HepG2 (cell line): ENCODE measurements around the gene DTYMK. TPM values are rescaled to one million over a fixed set of nuclear protein-coding genes. Genes with fewer than 3 reads are reported as not detected.

Experiments used
- CCDC6 ChIP-seq: sonication (generic); formaldehyde crosslinking; IDR thresholded peaks from 2 replicates; pipeline ENCODE4 v1.8.1; 2022; ENCODE audit warnings: mild to moderate bottlenecking, missing genetic modification reagents, moderate library complexity
- FOSL1 ChIP-seq: sonication (generic); formaldehyde crosslinking; IDR thresholded peaks from 2 replicates; pipeline ENCODE4 v1.9.0; 2021; ENCODE audit warnings: missing genetic modification reagents, borderline replicate concordance
- HIVEP1 ChIP-seq: sonication (generic); formaldehyde crosslinking; IDR thresholded peaks from 2 replicates; pipeline ENCODE4 v1.4.0; 2020; ENCODE audit warnings: mild to moderate bottlenecking, missing genetic modification reagents
- IKZF5 ChIP-seq: IDR thresholded peaks from 2 replicates; pipeline ENCODE4 v1.6.1; 2018; ENCODE audit warnings: missing genetic modification reagents, mild to moderate bottlenecking, missing compliant biosample characterization
- MLXIP ChIP-seq: sonication (generic); formaldehyde crosslinking; IDR thresholded peaks from 2 replicates; pipeline ENCODE4 v1.9.0; 2021; ENCODE audit warnings: missing genetic modification reagents, borderline replicate concordance
- MTF2 ChIP-seq: sonication (generic); formaldehyde crosslinking; IDR thresholded peaks from 2 replicates; pipeline ENCODE4 v1.5.0; 2020; ENCODE audit warnings: missing genetic modification reagents, borderline replicate concordance
- MXI1 ChIP-seq: IDR thresholded peaks from 3 replicates; pipeline ENCODE4 v1.6.1; 2012; ENCODE audit warnings: low read depth, low read length, inconsistent platforms, borderline replicate concordance
- PPARG ChIP-seq: conservative IDR thresholded peaks from 2 replicates; pipeline ENCODE4 v1.6.1; 2016; ENCODE audit warnings: missing biosample characterization, missing genetic modification reagents
- REST ChIP-seq, 2 experiments: IDR thresholded peaks; 2 replicates each; pipeline ENCODE4 v1.6.1; 2011 to 2012; ENCODE audit warnings: low read length in 2 of 2, borderline replicate concordance in 1 of 2, low read depth in 1 of 2, mild to moderate bottlenecking in 1 of 2, moderate library complexity in 1 of 2
- SIX1 ChIP-seq: sonication (generic); formaldehyde crosslinking; IDR thresholded peaks from 2 replicates; pipeline ENCODE4 v1.4.0; 2020; ENCODE audit warnings: missing genetic modification reagents, borderline replicate concordance
- SNAI1 ChIP-seq: sonication (generic); formaldehyde crosslinking; IDR thresholded peaks from 2 replicates; pipeline ENCODE4 v1.5.0; 2020; ENCODE audit warnings: mild to moderate bottlenecking, missing genetic modification reagents, borderline replicate concordance
- SNAPC5 ChIP-seq: sonication (generic); formaldehyde crosslinking; IDR thresholded peaks from 2 replicates; pipeline ENCODE4 v1.8.1; 2023; ENCODE audit warnings: mild to moderate bottlenecking, missing genetic modification reagents, borderline replicate concordance
- SYNCRIP ChIP-seq: fragments of 200-400 bp; formaldehyde crosslinking; IDR thresholded peaks from 2 replicates; pipeline ENCODE4 v1.6.1; 2018; ENCODE audit warnings: mild to moderate bottlenecking, low read depth, low read length; ENCODE audit not compliant: insufficient read depth
- TIGD3 ChIP-seq: sonication (generic); formaldehyde crosslinking; IDR thresholded peaks from 2 replicates; pipeline ENCODE4 v1.5.1; 2020; ENCODE audit warnings: mild to moderate bottlenecking, missing genetic modification reagents, borderline replicate concordance
- ZBTB7B ChIP-seq: sonication (generic); formaldehyde crosslinking; IDR thresholded peaks from 2 replicates; pipeline ENCODE4 v1.4.0; 2020; ENCODE audit warnings: missing genetic modification reagents
- ZKSCAN5 ChIP-seq: sonication (generic); formaldehyde crosslinking; IDR thresholded peaks from 2 replicates; pipeline ENCODE4 v1.5.1; 2020; ENCODE audit warnings: mild to moderate bottlenecking, missing genetic modification reagents
- ZNF207 ChIP-seq: fragments of 450-650 bp; IDR thresholded peaks from 2 replicates; pipeline ENCODE4 v1.6.1; 2016; ENCODE audit warnings: antibody characterized with exemption, borderline replicate concordance
- ZNF30 ChIP-seq: sonication (generic); formaldehyde crosslinking; IDR thresholded peaks from 2 replicates; pipeline ENCODE4 v1.5.0; 2020; ENCODE audit warnings: mild to moderate bottlenecking, missing genetic modification reagents
- ZNF549 ChIP-seq: sonication (generic); formaldehyde crosslinking; IDR thresholded peaks from 2 replicates; pipeline ENCODE4 v1.5.0; 2020; ENCODE audit warnings: missing genetic modification reagents
- polyA plus RNA-seq, 8 experiments: library from polyadenylated mRNA; depleted of rRNA in 3 of 8; stranded (reverse) in 7 of 8; unstranded in 1 of 8; fragments of >200 nt; fragmentation: Illumina TruSeq in 4 of 8; extraction: Trizol in 4 of 8; gene quantifications; 2 replicates each; pipeline versions ENCODE4 v1.2.1 to v1.2.3, GENCODE V29; 2011 to 2016; ENCODE audit warnings: low read depth in 4 of 8, missing spikeins in 1 of 8, mixed read lengths in 1 of 8; ENCODE audit not compliant: insufficient read depth in 1 of 8
- total RNA-seq, 5 experiments: library from RNA; depleted of rRNA; stranded (reverse); fragments of >200 nt; fragmentation: Illumina TruSeq; extraction: Trizol; gene quantifications; 2 replicates each; pipeline ENCODE4 v1.2.3, GENCODE V29; 2016; ENCODE audit warnings: low read depth in 1 of 5

Gene DTYMK
- total and polyA plus RNA-seq, 2 of the 13 experiments (the other 11 are each of a cell fraction or from before 2014, with no cell fraction given), result 57.5 to 134 TPM

GRCh38 chr2:241686650-241687425, at the start of gene DTYMK (continued):
- TF ChIP-seq HIVEP1 (CRISPR knock-in tag) (0 out of 2 replicates have a peak, but pooled peaks have one; percentile 40), SYNCRIP (no peak), TIGD3 (CRISPR knock-in tag) (peak; percentile 79; the same call in 1 of the 2 replicates), ZBTB7B (CRISPR knock-in tag) (peak; percentile 40; the same call in 1 of the 2 replicates), SNAI1 (CRISPR knock-in tag) (no peak), PPARG (CRISPR knock-in tag) (0 out of 2 replicates have a peak, but pooled peaks have one; percentile 15), FOSL1 (no peak; the same call in 1 of the 2 replicates), ZNF549 (no peak), ZNF30 (no peak; the same call in 1 of the 2 replicates), ZKSCAN5 (CRISPR knock-in tag) (no peak), SNAPC5 (CRISPR knock-in tag) (peak; percentile 11; the same call in 1 of the 2 replicates), MLXIP (CRISPR knock-in tag) (no peak; the same call in 1 of the 2 replicates), MXI1 (peak; percentile 94; the same call in 2 of the 3 replicates), SIX1 (no peak), IKZF5 (CRISPR knock-in tag) (peak; percentile 77), MTF2 (CRISPR knock-in tag) (peak; percentile 87; the same call in 1 of the 2 replicates), CCDC6 (CRISPR knock-in tag) (peak; percentile 95), ZNF207 (no peak), REST (IDR thresholded peaks at IDR 0.05; ENCODE audit: borderline replicate concordance in 1 of 2, low read depth in 1 of 2, low read length in 2 of 2) (no peak; a peak in 1 of 4 replicates)
